HG03521 (cell line): Measurements from ENCODE around the gene PEMT.

Experiments used
- ATAC-seq: cut with Tn5 transposase; IDR thresholded peaks from one replicate; pipeline ENCODE4 v1.9.1; 2021; ENCODE audit warnings: mild to moderate bottlenecking, moderate library complexity; ENCODE audit not compliant: unreplicated experiment

Gene PEMT

DNA sequence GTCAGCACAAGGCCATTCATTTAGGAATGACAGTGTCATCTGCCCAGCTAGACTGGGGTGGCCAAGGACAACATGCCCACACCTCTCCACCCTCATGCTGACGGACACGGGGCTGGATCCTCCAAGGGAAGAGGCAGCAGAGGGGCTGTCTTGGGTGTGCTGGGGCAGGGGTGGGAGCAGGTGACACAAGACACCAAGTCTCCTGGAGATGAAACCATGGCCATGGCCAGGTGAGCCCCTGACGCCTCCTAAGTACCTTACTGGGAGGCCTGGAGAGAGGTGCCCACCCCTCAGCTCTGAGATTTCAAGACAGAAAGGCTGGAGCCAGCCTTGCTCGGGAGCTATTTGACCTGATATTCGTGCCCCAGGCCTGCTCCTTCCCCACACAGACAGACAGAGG is 86.4 kb downstream of the PEMT start:
- no peak for ATAC-seq

DNA sequence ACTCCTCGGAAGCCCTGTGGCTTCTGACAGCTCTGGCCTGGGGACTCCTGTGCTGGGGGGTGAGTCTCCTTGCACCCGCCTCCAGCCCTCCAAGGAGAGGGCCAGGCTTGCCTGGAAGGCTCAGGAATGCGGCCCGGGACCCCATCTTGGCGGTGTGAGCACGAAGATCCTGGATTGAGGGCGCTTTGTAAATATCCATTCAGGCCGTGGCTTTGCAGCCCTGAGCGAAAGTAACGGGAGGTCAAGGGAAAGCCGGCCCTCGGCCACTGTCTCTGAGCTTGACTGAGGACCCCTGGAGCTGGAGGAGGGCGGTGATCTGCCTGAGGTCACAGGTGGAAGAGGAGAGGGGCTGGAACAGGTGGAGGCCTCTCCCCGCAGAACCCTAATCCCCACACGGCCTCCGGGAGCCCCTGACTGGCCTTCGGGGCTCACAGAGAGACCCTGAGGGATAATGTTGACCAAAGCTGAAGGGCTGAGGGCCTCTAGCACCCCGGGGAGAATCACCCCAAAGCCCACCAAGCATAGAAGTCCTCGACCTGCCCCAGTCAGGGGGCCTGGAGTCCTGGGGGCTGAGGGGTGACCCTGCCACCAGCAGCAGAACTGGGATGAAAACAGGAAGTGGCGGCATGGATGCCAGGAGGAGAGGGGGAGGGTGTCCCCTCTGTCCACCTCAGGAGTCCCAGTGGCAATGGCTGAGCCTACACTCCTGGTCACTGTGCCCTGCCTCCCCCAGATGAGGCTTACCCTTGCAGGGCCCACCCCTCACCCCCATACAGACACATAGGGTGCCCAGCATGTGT is 87.0 kb downstream of the PEMT start:
- no peak for ATAC-seq

DNA sequence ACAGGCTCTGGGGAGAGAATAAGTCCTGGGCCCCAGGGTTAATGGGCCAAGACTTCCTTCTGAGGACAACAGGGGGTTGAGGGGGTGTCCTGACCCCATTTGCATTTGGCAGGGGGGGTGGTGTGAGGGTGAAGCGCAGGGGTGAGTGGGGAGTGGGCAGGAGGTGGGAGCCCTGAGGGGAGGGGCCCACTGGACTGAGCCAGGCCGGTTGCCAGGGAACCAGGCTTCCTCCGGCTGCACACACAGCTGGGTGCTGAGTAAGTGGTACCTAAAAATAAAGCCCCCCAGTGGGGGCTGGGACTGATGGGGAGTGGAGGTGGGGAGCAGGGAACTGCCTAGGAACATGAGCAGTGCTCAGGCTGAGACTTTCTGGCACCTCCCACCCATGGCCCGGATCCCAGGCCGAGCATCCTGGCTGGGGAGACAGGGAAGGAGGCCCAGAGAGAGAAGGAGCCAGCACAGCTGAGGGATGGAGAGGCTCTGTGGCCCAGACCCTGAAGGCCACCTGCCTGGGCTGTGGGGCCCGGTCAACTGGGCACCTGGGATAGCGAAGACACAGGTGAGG is 87.9 kb downstream of the PEMT start:
- no peak for ATAC-seq

GRCh38 chr17:17502741-17503565 is 88.6 kb downstream of the PEMT start:
- no peak for ATAC-seq

- no peak for ATAC-seq
Observed at GRCh38 chr17:17500999-17501605, 90.4 kb downstream of the PEMT start.

DNA sequence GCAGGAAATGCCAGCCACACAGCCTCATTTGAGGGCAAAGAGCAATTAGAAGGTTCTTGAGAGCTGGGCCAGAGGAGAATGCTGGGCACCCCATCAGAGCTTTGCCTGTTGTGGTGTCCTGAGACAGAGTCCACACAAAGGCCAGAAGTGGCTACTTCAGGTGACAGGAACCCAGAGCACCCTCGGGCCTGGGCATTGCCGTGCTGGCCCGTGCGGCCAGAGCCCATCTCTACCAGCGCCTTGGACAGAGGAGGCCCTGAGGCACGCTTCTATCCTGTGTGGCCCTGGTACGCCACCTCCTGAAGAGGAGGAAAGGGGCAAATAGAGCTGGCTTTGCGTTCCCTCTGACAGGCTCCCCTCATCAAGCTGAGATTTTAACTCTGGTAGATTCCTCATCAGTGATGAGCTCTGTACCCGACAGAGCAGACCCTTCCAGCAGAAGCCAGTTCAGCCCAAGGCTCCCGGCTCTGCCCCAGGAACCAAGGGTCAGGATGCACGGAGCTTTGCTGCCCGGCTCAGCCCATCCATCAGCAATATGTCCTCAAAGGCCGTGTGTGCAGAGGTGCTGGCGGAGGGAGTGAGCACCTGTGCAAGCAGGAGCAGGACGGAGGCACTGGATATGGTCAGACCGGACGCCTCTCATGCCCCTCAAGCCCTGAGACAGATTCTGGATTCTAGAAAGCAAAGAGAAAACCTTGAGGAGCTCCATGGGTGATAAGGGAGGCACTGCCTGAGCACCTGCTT is 91.9 kb downstream of the PEMT start:
- no peak for ATAC-seq

- ATAC-seq, result no peak
Observed at GRCh38 chr17:17498606-17499301, 92.8 kb downstream of the PEMT start.

- no peak for ATAC-seq
Observed at GRCh38 chr17:17497845-17498520, 93.5 kb downstream of the PEMT start.

DNA sequence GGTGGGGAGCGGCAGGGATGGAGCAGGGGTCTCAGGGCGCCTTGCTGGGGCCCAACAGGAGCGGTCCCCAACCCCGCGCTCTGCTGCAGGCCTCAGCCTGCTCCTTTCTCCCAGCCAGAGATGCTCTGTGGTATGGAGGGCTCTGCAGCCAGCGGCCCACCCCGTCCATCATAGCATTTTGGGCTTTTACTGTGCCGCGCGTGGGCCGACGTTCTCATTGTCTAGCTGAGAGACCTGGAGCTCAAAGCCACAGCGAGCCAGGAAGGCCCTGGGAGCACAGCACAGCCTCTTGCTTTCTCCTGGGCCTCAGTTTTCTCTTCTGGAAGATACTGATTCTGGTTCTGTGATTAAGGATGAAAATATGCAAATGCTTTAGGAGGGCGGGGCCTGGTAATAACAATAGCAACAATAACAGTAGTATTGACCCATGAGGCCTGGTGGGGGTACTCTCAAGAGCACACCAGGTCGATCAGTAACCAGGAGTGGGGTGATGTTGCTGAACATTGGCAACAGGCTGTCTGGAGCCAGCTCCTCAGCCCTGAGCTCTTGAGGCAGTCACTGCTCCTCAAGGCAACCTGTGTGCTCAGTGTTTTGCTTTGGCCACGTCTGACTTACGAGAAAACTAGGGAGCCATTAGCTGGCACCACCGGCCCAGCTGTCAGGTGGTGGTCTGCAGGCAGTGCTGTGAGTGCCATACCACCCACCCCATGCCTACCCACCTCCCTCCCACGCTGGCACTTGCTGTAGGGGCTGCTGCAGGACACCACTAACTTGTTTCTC is 94.3 kb downstream of the PEMT start:
- ATAC-seq, result peak; percentile 3

DNA sequence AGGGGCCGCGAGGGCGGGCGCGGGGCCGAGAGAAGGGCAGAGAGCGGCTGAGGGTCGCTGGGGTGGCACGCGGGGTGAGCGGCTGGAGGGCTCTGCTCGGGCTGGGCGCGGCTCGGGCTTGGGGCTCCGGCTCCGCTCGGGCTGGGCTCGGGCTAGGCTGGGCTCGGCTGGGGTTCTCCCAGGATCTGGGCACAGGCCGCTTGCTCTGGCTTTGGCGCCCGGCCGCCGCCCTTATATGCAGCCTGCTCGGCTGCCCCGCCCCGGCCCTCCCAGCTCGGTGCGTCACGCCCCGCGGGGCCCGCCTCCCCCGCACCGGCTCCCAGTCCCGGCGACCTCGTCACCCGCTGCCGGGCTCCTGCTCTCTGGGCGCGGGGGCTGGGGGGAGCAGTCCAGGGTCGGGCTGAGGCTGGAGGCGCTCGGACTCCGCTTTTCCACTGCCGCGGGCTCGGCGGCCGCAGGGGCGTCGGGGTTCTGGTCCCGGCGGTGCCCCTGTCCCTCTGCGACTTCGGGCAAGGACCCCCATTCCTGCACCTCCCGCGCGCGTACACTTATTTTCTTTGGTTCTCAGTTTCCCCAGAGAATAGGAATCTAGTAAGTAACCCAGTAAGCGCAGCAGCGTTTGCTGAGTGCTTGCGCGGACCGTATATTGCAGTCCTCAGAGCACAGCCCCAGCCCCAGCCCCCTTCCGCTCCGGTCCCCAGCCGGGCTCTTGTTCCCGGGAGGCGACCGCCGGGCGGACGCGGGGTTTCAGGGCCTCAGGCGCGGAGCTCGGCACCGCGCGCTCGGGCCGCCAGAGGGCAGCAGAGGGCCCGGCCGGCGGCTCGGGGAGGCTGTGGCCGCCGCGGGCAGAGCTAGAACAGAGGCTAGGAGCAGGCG is 95.1 kb downstream of the PEMT start, which contains the start of gene RASD1:
Gene RASD1, minus strand, starts transcription at position 207 of the 876 bp plus-strand sequence. CDS start 214 bp downstream, outside the sequence.
- peak; percentile 62 for ATAC-seq

DNA sequence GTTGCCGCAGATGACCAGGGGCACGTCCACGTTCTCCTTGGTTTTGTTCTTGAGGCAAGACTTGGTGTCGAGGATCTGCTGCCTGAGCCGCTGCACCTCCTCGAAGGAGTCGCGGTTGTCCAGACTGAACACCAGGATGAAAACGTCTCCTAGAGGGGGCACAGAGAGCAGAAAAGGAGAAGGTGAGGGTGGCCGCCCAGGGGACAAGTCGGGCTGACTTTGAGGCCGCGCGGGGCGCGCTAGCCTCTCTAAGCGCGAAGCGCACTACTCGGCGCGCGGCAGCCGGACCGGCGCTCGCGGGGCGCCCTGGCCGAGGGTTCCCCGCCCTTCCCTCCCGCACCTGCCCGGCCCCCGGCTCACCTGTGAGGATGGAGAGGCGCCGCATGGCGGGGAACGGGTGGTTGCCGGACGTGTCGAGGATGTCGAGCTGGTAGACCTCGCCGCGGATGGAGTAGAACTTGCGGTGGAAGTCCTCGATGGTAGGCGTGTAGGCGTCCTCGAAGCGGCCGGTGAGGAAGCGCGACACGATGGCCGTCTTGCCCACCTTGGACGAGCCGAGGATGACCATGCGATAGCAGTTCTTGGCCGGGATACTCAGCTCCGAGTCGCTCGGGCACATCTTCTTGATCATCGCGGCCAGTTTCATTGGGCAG is 95.8 kb downstream of the PEMT start:
- ATAC-seq, result no peak

DNA sequence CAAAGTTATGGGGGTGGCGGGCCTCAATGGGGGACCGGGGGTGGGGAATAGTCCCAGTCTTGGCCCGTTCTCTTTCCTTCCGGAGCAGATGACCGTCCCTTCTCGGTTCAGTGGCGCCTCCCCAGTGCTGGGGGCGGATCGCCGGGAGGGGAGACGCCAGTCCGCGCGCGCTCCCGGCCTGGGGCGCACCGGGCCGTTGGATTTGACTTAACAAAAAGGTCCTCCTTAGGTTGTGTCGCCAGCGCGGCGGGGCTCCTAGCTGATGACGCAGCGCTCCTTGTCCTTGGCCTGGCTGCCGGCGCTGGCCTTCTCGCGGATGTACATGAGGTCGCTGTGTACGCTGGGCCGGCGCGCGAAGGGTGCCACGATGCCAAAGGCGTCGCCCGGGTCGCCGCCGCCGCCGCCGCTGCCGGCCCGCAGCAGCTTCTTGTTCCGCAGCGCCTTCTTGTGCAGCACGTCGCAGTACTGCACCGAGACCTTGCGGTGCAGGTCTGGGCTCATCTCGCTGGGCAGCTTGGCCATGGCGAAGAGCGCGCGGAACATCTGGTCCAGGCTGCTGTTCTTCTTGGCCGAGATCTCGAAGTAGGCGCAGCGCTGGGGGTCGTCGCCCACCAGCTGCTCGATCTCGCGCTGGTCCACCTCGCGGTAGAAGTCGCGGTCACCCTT is 96.5 kb downstream of the PEMT start:
- no peak for ATAC-seq

DNA sequence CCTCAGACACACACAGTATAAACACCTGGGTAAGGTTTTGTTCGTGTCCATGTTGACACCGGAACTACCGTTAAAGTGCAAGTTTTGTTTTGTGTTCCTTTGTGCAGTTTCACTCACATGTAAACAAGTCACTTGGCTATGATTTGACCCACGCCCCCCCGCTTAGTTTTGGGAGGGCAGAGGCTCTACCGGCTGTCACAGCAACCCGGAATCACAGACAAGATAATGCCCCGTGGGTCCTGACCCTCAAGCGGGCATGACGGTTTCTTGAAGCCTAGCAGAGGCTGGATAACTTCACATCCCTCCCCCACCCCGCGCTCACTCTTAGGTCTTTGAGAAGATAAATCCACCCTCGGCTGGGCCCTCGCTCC is 97.0 kb downstream of the PEMT start:
- ATAC-seq, result no peak

DNA sequence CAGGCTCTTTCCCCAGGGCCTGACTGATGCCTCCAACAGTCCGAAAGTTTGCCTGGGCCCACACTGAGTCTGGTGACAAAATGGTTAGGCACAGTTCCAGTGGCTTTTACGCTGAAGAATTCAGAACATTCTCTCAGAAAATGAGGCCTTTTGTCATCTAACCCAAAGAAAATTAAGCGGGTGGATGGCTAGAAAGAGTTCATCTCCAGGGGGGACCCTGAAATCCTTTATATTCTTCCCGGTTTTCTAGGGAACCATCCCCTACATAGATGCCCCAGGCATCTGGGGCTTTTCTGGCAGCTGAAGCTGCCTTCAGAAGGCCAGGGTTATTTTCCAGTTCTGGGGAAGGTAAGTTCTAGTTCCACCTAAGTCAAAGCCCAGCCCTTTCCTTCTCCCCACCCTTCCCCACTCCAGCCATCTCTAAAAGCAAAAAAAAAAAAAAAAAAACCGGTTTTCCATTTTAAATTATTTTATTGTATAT is 97.5 kb downstream of the PEMT start:
- no peak for ATAC-seq

DNA sequence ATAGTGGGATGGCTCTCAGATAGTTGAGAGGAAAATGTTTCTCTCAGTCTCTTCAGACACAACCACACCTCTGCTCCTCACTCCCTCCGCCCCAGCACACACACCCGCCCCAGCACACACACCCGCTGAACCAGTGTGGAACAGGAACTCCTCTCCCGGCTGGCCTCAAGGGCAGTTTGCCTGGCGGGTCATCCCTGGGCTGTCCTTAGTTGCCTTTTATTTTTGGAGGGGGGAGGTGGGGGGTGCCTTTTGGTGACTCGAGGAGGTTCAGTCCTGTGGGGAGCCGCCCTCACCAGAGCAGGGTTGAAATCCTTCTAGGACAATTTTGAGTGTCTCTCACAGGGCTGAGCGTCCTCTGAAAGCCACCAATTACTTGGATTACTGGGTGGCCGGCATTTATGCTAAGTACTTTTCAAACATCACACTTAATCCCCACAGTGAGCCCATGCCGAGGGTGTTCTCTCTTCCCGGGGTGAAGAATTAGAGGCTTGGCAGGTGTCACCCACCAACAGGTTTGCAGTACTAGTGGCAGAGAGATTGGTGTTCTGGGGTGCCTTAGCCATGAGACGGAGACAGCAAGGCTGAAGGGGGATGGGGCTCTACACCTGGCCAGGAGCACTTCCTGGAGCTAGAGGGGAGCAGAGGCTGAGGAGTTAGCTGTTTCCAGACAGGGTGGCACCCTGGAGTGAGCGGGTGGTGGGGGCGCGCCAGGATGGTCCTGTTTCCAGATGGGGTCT is 98.1 kb downstream of the PEMT start:
- no peak for ATAC-seq

DNA sequence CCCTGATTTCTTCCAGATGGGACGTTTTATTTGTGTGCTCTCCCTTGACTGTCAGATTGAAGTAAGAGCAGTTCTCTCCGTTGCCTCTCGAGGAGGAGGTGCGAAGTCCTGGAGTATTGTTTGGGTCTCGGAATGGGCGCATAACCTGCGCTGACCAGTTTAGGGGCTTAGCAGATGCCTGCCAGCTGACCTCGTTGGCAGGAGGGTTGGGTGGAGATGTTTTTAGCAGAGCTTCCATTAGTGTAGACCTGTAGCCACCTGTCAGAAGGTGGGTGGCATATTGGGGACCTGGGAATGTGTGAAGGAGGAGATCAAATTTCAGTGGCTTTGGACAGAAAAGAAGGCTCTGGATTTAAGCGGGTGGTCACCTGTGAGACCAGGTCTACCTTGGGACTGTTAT is 98.9 kb downstream of the PEMT start:
- ATAC-seq, result no peak
